ENCODE measurements around the gene ALKBH2. TPM values are rescaled to one million over a fixed set of nuclear protein-coding genes. Genes with fewer than 3 reads are reported as not detected.

Gene ALKBH2
- polyA plus RNA-seq, 3 donors = 3.7 to 13.0 (median 4.5) TPM

DNA sequence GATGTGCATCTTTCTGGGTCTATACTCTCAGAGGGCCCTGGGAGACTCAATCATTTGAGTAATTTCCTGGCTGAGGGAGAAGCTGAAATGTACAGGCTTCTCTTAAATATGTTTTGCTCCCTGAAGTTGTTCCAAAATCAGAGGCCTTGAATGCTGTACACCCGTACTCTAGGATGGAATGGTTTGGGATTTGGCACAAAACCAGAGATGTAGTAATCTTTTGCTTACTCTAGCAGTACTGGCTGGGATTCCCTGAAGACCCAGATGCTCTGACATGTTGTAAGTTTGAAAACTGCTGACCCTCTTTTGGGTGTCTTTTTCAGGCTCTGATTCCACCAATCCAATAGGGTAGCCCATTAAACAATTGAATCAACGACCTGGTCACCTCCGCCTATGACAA is 33.5 kb upstream of the ALKBH2 start:
- Mint-ChIP-seq H3K27ac (no peak overlapping the region), H3K36me3 (no peaks in the 10 kb centered on the region), H3K4me3 (no peak overlapping the region), H3K4me1 (no peaks in the 10 kb centered on the region), H3K27me3 (ENCODE audit: low read depth in 3 of 3) (no peaks in the 10 kb centered on the region), H3K9me3 (no peaks in the 10 kb centered on the region)
- H3K4me2 ChIP-seq (replicated peaks; ENCODE audit: extremely low read depth, low read length, poor library complexity, severe bottlenecking) = no peak overlapping the region
- no peaks in the 10 kb centered on the region for H3K27me3 ChIP-seq (ENCODE audit: control insufficient read depth in 2 of 2, insufficient read depth in 2 of 2, low read length in 2 of 2)
- intact Hi-C loops (cut with micrococcal nuclease) = no loop called here
- H4K20me1 ChIP-seq (ENCODE audit: insufficient read depth, low read length) = no peaks in the 10 kb centered on the region
- no peak overlapping the region for H2AFZ ChIP-seq (ENCODE audit: insufficient read depth, low read depth, low read length, poor library complexity, severe bottlenecking)
- no peak overlapping the region for H3K9ac ChIP-seq (ENCODE audit: insufficient read depth, low read length, poor library complexity, severe bottlenecking)
- no peak for DNase-seq
- H3K9me3 ChIP-seq (replicated peaks in 1 of 2; ENCODE audit: control insufficient read depth in 1 of 2, insufficient read depth in 1 of 2, low read length in 2 of 2) = no peaks in the 10 kb centered on the region
- H3K4me3 ChIP-seq (replicated peaks in 1 of 3; ENCODE audit: low read depth in 2 of 3, low read length in 3 of 3) = no peak overlapping the region
- WGBS (ENCODE audit: insufficient coverage) = 86% methylated on average over 1 of the region's 3 CpGs
- no peaks in the 10 kb centered on the region for H3K4me1 ChIP-seq (ENCODE audit: control insufficient read depth in 1 of 2, insufficient read depth in 2 of 2, low read length in 2 of 2)
- H3K27ac ChIP-seq (ENCODE audit: low read depth in 1 of 2, low read length in 2 of 2) = no peak overlapping the region
- no peaks in the 10 kb centered on the region for H3K36me3 ChIP-seq (replicated peaks in 1 of 2; ENCODE audit: control insufficient read depth in 1 of 2, insufficient read depth in 2 of 2, low read length in 2 of 2)
- H3K79me2 ChIP-seq (ENCODE audit: insufficient read depth, low read length) = no peaks in the 10 kb centered on the region
- TF ChIP-seq, protein P1, sequence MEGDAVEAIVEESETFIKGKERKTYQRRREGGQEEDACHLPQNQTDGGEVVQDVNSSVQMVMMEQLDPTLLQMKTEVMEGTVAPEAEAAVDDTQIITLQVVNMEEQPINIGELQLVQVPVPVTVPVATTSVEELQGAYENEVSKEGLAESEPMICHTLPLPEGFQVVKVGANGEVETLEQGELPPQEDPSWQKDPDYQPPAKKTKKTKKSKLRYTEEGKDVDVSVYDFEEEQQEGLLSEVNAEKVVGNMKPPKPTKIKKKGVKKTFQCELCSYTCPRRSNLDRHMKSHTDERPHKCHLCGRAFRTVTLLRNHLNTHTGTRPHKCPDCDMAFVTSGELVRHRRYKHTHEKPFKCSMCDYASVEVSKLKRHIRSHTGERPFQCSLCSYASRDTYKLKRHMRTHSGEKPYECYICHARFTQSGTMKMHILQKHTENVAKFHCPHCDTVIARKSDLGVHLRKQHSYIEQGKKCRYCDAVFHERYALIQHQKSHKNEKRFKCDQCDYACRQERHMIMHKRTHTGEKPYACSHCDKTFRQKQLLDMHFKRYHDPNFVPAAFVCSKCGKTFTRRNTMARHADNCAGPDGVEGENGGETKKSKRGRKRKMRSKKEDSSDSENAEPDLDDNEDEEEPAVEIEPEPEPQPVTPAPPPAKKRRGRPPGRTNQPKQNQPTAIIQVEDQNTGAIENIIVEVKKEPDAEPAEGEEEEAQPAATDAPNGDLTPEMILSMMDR (IDR thresholded peaks at IDR 0.05) = no peak

GRCh38 chr12:109125791-109126190 is 32.5 kb upstream of the ALKBH2 start:
- no peaks in the 10 kb centered on the region for H3K4me1 ChIP-seq (ENCODE audit: control insufficient read depth in 1 of 2, insufficient read depth in 2 of 2, low read length in 2 of 2)
- Mint-ChIP-seq H3K4me1 (no peaks in the 10 kb centered on the region), H3K9me3 (no peaks in the 10 kb centered on the region), H3K36me3 (no peaks in the 10 kb centered on the region), H3K4me3 (no peak overlapping the region), H3K27me3 (ENCODE audit: low read depth in 3 of 3) (no peaks in the 10 kb centered on the region), H3K27ac (no peak overlapping the region)
- H3K9ac ChIP-seq (ENCODE audit: insufficient read depth, low read length, poor library complexity, severe bottlenecking) = no peak overlapping the region
- no peaks in the 10 kb centered on the region for H3K27me3 ChIP-seq (ENCODE audit: control insufficient read depth in 2 of 2, insufficient read depth in 2 of 2, low read length in 2 of 2)
- DNase-seq = no peak
- intact Hi-C loops (cut with micrococcal nuclease) = no loop called here
- no peaks in the 10 kb centered on the region for H3K79me2 ChIP-seq (ENCODE audit: insufficient read depth, low read length)
- no peak overlapping the region for H3K4me3 ChIP-seq (replicated peaks in 1 of 3; ENCODE audit: low read depth in 2 of 3, low read length in 3 of 3)
- no peak overlapping the region for H3K27ac ChIP-seq (ENCODE audit: low read depth in 1 of 2, low read length in 2 of 2)
- TF ChIP-seq, protein P1 (IDR thresholded peaks at IDR 0.05) = no peak
- H4K20me1 ChIP-seq (ENCODE audit: insufficient read depth, low read length) = no peaks in the 10 kb centered on the region
- 94% methylated on average over 7 of the region's 7 CpGs for WGBS (ENCODE audit: insufficient coverage)
- no peaks in the 10 kb centered on the region for H3K36me3 ChIP-seq (replicated peaks in 1 of 2; ENCODE audit: control insufficient read depth in 1 of 2, insufficient read depth in 2 of 2, low read length in 2 of 2)
- H2AFZ ChIP-seq (ENCODE audit: insufficient read depth, low read depth, low read length, poor library complexity, severe bottlenecking) = no peak overlapping the region
- H3K4me2 ChIP-seq (replicated peaks; ENCODE audit: extremely low read depth, low read length, poor library complexity, severe bottlenecking) = no peak overlapping the region
- no peaks in the 10 kb centered on the region for H3K9me3 ChIP-seq (replicated peaks in 1 of 2; ENCODE audit: control insufficient read depth in 1 of 2, insufficient read depth in 1 of 2, low read length in 2 of 2)
